ENCODE data around the gene TSPAN18.

Gene TSPAN18

DNA sequence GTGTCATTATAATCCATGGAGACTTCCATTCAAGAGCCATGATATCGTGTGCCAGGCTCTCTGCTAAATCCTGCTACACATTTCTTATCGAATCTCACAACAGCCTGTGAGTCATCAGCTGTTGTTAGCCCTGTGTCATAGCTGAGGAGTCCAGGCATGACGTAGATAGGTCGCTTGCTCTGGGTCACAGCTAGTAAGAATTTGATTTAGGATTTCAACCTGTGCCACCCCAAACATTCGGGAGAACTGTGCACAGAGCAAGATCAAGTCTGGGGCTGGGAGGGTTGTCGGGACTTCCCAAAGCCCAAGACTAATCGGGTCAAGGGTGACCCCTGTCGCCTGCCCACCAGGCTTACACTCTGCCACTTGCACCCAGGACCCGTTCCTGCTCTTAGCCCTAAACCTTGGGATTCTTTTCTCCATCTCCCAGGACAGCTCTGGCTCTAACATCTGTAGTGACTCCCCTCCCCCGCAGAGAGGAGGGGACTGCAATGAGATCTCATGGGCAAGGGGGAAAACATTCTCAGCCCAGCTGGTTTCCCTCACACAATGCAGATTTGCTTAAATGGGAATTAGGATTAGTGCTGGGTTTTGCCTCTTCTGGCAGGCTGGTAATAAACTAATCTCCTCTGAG is 34.3 kb downstream of the TSPAN18 start:
- peak in 1 of 3 experiments; percentile 32 for DNase-seq

DNA sequence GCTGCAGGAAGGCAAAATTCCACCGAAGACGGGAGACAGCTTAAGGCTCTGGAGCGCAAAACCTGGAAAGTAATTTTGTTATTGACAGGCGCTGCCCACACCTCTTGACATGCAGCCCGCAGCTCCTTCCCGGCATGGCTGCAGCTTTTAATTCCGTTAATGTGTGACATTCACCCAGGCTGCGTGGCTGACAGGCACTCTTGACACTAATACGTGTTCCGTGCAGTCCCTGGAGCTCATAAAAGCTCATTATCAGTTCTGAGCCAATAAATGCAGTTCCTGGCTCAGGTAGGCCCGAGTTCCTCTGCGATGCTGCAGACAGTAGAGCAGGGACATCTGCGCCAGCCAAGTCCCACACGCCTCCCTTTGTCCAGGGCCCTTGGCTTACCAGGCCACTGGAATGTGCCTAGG is 34.8 kb downstream of the TSPAN18 start:
- peak in 1 of 3 experiments; percentile 42 for DNase-seq

DNA sequence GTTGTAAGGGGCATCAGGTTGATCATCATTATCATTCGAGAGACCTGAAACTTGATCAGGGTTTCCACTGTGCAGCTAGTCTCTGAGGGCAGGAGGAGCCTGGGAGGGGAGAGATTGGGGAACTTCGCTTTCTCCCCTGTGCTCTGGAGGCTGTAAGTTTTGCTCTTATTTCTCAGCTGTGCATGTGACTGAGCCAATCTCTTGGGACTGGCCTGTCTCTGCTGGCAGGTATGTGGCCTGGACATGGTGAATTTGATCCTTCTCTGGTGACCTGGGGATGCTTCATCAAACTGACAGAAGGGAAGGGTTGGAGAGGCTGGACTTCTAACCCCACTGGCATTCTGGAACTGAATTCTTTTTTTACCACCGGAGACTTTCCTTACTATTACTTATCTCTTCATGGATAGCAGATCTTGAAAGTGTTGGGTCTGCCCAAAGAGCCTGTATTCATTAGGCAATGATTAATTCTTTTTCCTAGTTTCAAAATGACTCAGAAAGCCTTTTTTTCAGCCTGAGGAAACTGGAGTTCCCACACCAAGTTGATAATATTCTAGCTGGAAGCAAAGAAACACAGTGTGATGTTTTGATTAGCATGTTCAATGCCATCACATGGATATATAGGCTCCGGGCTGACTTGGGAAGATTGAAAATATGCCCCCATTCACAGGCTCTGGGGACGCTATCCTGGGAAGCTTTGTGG is 36.5 kb downstream of the TSPAN18 start:
- no peak for DNase-seq

DNA sequence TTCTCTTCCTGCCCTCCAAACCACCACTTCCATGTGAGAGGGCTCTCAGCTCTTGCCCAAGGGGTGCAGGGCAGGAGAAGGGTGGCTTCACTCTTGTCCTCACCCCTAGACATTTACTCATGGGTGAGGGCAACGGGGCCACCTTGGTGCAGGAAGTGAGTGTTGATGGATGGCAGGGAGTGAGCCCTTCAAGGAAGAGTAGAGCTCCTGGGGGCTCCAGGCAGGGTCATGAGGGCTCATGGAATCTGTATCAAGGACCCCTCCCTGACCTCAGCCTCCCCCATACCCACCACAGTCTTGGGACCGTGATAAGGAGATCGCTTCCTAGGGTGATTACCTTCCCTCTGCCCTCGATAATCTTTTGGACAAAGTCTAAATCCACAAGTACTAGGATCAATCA is 37.8 kb downstream of the TSPAN18 start:
- no peak for DNase-seq

DNA sequence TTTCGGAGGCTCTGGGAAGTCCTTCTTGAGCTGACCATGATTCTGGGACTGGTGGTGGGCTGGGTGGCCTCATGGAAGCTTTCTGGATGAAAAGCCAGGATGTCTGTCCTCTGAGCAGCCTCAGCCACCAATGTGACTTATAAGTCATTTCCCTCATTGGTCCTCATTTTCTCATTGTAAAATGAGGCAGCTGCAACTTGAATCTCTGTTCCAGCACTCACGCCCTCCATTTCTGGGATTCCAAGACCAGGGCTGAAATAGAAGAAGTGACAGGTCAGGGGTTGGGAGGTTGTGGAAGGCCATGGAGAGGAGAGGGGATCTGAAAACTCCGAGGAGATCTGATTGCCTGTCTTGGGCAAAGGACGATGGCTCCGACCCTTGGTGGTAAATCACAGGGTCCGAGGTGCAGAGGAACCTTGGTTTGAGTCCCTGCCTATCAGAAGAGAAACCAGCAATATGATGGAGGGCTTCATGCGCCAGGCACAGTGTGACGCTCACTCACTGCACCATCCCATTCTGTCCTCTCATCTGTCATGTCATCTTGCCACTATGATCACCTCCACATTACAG is 38.3 kb downstream of the TSPAN18 start:
- no peak for DNase-seq

DNA sequence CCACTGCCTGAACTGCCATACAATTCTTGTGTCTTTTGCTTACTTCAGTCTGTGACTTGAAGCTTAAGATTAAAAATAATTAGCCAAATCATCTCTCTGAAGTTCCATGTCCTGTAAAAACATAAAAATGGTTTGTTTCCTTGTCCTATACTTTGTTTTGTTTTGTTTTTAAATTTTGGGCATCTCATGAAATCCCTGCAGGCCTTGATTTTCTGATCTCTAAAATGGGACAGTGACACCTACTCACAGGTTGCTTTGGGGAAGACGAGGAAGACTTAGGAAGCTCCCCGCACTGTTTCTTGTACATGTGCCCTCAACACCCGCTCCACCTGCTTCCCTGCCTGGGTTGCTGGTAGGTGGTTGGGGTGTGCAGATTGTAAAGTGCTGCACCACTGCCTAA is 38.9 kb downstream of the TSPAN18 start:
- DNase-seq: no peak

DNA sequence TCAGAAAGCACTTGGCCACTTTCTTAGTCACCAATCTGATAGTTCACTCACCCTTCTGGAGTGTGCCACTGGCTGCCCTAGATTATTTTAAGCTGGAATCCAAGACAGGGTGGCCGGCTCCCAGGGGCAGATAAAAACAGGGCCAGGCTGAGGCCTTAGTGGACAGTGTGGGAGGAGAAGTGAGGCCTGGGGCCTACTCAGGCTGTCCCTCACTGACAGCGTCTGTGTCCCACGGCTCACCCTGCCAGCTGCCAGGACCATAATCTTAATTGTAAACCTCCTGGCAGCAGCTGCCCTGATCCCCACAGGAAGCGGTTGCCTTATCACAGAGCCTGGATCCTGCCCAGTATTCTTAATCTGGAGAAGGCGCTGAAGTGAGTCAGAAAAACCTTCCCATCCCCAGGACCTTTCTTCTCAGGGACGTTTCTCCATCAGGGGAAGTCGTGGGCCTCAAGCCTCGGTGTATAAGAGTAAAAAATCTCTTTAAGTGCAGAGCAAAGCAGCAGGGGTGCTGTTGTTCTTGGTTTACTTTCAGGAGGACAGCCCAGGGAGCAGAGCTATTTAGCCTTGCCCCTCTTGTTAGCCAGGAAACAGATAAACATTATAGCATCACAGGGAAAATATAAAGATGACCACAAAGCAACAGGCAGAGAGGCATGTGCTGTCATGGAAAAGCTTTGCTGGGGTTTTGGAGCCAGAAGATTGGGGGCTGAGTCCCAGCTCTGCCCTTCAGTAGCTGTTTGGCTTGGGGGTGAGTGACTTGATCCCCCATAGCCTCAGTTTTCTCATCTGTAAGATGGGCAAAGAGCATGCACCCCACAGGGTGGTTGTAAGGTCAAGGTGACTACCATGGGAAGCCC is 39.6 kb downstream of the TSPAN18 start:
- peak in 1 of 3 experiments; percentile 27 for DNase-seq

DNA sequence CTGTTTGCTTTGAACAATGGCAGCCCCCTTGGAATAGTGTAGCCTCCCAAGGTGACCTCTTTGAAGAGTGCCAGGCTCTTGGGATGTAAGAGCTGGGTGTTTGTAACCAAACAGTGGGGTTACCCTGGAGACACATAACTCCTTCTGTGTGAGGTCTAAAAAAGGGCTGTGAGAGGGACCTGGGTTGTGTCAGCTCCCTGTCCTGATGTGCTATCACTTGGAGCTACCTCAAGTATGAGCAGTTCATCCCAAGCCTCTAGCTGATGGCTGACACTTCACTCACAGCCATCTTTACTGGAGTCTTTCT is 40.2 kb downstream of the TSPAN18 start:
- DNase-seq: no peak

DNA sequence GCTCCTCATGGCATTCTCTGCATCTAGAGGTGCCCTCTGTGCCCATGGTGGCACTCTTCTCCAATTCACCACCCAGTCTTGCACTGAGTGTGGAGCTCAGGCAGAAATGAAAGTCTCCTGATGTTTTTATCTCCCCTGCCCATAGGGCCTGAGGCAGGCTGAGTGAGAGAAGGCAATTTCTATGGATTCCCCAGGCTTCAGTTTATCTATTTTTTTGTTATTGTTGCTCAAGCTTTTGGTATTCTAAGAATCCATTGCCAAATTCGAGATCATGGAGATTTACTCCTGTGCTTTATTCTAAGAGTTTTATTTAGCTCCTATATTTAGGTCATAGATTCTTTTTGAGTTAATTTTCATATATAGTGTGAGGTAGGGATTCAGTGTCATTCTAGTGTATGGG is 40.7 kb downstream of the TSPAN18 start:
- DNase-seq: no peak

DNA sequence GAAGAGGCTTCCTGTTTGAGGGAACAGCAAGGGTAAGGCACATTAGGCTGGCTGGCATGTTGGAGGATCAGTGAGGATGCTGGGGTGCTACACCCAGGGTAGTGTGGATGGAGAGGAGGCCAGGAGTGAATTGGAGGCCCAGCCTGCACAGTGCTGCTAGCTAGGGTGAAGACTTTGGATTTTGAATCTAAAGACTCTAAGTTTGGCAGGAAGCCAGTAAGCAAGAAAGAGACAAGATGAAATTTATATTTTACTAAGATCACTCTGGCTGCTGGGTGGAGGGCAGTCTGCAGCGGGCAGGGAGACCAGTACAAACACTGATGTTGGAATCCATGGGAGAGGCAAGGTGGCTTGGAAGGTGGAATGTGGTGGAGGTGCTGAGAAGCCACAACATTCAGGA is 43.6 kb downstream of the TSPAN18 start:
- DNase-seq: no peak

DNA sequence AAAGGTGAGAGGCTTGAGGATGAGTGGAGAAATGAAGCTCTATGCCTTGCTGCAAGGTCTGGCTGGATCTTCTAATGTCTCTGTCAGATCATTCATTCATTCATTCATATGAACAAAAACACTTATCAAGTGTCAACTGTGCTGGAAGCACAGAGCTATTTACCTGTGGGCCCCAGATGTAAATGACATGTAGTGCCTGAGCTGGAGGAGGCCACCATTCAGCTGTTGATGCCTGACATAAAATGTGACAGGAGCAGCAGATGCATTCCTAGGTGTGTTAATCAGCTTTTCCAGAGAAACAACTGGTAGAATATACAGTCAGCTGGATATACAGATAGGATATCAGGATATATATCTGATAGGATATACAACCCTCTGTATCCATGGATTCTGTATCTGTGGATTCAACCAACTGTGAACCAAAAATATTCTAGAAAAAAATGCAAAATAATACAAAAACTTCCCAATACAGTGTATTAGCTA is 44.5 kb downstream of the TSPAN18 start:
- no peak for DNase-seq

DNA sequence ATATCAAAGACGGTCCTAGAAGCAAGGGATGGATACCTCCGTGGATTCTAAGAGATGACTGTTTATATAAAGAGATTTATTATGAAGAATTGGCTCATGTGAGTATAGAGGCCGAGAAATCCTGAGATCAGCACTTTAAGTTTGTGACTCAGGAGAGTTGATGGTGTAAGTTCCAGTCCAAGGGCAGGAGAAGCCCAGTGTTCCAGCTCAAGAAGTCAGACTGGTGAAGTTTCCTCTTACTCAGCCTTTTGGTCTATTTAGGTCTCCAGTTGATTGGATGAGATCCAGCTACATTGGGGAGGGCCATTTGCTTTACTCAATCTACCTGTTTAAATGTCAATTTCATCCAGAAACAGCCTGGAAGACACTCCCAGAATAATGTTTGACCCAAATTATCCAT is 45.1 kb downstream of the TSPAN18 start:
- DNase-seq: no peak

DNA sequence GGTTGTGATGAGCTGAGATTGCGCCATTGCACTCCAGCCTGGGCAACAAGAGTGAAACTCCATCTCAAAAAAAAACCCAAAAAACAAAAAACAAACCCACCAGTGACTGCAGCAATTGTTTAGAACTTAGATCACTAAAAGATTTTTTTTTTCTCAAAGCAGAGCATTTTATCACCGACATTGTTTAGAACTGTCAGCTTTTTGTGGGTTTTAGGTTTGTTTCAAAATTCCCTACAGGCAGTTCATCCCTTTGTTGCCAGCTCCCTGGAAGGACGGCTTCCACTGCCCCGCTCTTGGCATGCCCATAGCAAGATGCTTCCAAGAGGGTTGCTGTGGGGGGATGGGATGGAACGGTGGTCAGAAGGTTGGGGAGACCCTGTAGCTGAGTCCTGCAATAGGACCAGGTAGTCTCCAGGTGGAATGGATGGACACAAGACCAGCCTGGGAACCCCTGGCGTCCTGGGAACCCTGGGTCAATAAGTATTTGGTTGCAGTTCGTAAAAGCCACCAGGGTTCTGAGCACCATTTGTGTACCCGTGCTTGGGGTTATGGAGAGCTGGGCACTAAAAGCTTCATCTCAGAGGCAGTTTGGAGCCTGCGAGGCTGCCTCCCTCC is 46.7 kb downstream of the TSPAN18 start:
- no peak for DNase-seq

DNA sequence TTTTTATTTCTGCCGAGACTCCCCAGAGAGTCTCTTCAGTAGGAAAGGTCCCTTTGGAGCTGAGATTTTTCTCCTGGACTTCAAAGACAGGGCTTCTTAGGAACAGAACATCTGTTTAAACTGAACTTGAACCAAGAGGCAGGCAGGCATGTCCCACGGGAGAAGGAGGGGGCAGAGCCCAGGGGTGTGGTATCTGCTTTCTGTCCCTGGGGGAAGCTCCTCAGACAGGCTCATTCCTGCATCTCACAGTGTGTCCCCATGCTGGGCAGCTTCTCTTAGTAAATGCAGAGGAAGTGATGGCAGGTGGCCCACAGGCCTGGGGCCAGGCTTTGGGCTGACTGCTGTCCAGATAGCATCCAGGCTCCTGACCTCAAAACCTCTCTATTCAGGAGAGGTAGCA is 47.3 kb downstream of the TSPAN18 start:
- DNase-seq: no peak

DNA sequence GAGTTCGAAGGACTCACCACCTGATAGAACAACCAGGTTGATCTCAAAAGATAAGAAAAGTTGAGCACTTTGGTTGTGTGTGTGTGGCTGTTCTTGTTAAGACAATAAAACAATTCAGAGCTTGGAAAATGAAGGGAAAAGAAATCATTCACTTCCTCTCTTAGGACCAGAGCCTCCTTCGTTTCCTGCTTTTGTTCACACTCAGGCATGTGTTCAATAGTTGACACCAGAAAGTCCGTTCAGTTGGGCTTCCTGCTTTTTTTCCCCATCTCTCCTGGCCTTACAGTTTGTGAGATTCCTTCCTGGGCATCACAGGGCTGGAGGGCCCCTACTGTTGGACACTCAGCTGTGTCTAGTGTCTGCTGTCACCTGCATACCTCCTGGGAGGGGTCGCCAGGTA is 48.0 kb downstream of the TSPAN18 start:
- DNase-seq: no peak

DNA sequence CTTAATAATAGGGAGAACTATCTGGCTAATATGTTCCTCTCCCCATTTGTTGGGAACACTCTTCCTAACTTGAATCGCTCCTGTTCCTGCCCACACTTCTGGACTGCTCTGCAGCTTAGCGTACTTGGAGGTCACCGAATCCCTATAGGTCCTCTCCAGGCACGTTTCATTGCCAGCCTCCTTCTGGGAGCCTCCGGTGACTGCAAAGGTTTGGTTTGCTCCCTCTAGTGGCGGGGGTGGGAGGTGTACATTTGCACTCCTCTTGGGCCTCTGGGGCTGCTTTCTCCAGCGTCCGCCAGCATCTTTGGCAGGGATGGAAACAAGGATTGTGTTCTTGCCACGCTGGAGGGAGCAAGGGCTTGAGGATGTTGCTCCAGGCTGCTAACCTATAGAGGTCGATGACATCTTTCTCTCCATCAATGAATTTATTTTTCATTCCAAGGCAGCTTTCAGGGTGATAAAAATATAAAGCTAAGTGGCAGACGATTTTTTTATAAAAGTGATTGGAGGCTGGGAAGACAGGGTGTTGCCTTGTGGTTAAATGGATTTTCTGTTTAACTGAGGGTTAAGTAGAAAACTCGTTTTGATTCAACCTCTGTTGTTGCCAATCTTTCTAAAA is 48.7 kb downstream of the TSPAN18 start:
- DNase-seq: peak; percentile 10 to 44 (median 25)

DNA sequence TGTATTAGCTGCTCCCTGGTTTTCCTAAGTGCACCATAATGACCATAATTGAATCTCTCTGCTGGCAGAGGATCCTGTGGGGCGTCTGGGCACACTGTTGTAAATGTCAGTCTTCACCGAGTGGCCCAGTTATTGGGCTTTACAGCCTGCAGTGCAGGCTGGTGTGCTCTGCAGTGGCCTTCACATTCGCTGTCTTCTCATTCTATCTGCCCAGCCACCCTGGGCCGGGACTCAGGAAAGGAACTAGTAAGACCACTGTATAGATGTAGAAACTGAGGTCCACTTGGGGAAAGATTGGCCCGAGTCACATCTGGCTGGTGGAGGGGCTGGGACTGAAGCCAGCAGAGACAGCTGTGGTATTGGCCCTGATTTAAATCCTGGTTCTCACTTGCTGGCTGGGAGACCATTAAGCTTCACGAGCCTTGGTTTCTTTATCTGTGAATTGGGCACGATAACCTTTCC is 49.3 kb downstream of the TSPAN18 start:
- DNase-seq: peak in 1 of 3 experiments; percentile 37

DNA sequence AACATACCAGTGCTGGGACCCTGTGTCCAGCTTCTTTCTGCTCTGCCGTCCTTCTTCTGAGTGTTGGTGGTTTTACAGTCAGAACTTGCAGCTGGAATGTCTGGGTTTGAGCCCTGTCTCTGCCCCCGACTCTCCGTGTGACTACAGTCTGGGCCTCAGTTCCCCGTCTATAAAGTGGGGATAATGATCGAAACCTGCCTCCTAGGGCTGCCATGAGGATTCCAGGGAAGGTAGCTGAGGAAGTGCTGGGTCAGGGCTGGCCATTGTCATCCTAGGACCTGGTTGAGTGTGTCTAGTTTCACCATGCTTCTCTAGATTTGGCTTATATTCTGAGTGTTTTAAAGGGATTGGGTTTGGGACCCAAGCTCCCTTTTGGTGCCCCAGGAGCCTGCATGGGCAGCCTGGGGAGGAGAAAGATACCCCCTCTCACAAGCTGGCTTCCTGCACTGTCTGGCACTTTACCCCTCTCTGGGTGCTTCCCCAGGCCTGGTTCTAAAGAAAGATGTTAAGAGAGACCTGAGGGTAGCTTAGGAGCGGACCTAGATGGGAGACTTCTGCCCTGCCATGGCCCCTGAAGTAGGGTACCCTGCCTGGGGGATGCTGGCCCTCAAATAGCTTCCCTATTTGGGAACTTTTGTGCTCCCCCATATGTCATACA is 49.9 kb downstream of the TSPAN18 start:
- DNase-seq: no peak

DNA sequence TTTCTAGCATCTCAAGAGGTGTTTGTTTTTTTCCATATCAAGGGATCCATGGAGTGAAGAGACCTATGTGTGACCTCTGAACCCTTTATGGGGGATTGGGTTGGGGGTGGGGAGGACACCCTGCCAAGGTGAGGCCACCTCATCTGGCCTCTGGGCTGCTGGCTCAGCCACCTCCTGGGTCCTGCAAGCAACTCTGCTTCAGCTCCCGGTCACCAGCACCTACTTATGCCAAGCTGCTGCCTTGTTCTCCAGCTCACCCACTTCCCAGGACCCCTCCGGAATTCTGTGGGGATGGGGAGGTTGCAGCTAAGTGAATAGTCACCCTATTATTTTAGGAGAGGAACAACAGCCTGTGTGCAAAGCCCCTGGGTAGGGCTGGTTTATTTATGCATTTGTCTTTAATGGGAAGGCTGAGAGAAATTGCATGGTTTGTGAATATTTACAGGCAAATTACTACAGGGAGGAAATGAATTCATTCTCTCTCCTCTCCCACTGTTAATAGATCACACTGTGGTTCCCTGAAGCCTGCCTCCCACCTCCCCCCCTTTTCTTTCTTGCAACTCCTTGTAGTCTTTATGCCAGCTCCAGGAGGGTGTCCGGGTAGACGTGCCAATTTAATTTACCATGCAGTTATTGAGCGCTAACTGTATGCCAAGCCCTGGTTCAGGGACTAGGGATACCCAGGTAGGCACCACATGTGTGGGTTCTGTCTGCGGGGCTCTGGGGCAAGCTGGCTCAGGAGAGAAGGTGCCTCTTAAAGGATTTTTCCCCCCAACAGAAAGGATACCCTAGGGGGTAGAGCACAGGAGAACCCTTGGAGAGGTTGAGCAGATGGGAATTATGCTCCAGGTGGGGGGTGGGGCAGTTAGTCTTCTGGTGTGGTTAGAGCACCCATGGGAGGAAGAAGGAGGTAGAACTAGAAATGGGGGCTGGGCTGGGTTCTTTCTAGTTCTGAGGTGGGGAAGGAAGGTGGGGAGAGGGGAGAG is 50.7 kb downstream of the TSPAN18 start:
- no peak for DNase-seq
